Measurements from ENCODE around the gene GET4.

DNA sequence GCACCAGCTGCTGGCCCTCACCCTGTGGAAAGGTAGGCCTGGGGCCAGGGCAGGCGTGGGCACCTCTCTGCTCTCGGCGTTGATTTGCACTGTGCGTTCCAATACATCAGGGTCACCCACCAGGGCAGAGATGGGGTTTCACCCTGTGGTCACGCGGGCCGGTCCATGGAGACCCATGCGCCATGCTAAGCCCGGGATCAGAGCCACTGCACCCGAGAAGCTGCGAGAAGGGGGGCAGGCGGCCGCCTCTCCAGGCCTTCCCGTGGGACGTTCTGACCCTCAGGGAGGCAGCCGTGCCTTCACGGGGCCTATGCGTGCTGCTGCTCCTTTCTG lies 11.1 kb downstream of the GET4 start:
- TF ChIP-seq EZH2phosphoT487 (IDR thresholded peaks at IDR 0.05; ENCODE audit: insufficient read depth, low read depth) (no peak), EZH2 (IDR thresholded peaks at IDR 0.05; ENCODE audit: insufficient read depth, poor library complexity, severe bottlenecking) (no peak)
